Measurements from ENCODE around the gene ENGASE.

ENGASE gene

DNA sequence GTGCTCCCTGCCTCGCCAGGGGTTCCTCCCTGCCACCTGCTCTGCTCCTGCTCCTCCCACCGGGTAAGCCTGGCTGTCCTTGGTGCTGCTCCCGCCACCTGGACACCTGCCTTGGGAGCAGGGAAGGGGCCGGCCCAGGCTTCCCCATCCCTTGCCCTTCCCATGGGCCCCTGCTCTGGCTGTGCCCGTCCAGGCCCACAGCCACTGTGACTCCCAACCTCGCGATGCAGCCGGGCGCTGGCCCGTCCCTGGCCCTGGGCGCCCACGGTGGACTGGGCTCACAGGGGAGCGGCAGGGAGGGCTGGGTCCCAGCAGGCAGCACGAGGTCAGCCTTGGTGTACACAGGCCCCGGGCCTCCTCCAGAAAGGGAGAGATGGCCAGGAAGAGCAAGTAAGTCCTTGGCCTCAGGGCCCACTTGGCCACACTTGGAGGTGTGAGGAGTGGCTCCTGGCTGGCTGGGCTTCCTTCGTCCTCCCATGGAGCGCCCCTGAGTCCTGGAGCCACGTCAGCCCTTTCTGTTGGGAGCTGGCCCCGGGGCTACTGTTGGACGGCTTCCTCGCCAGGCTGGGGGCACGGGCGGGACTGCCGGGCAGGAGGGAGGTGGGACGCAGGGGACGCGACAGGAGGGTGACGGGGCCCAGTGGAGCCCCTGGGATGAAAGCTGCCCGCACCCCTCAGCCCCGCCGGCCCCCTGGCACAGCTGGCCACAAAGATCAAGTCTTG, 15.3 kb downstream of the ENGASE start:
- Histone ChIP-seq H3K36me3 (ENCODE audit: control insufficient read depth, insufficient read depth, low read length) (peaks cover 18% of the 10 kb centered on the region), H3K9me3 (ENCODE audit: control insufficient read depth, insufficient read depth, low read depth, low read length) (no peaks in the 10 kb centered on the region), H3K4me3 (ENCODE audit: low read depth, low read length) (no peak overlapping the region), H3K27ac (ENCODE audit: low read depth, low read length) (no peak overlapping the region), H3K27me3 (ENCODE audit: control insufficient read depth, insufficient read depth, low read length) (no peaks in the 10 kb centered on the region), H3K4me1 (ENCODE audit: control insufficient read depth, insufficient read depth, low read length) (no peaks in the 10 kb centered on the region), H3K9ac (ENCODE audit: low read length) (no peak overlapping the region)

GRCh38 chr17:79090443-79091225, 16.0 kb downstream of the ENGASE start:
- no peaks in the 10 kb centered on the region for H3K9me3 ChIP-seq (ENCODE audit: control insufficient read depth, insufficient read depth, low read depth, low read length)
- no peaks in the 10 kb centered on the region for H3K4me1 ChIP-seq (ENCODE audit: control insufficient read depth, insufficient read depth, low read length)
- no peak overlapping the region for H3K9ac ChIP-seq (ENCODE audit: low read length)
- no peaks in the 10 kb centered on the region for H3K27me3 ChIP-seq (ENCODE audit: control insufficient read depth, insufficient read depth, low read length)
- no peak overlapping the region for H3K4me3 ChIP-seq (ENCODE audit: low read depth, low read length)
- no peak overlapping the region for H3K27ac ChIP-seq (ENCODE audit: low read depth, low read length)
- H3K36me3 ChIP-seq (ENCODE audit: control insufficient read depth, insufficient read depth, low read length) = peaks cover 11% of the 10 kb centered on the region

- no peaks in the 10 kb centered on the region for H3K9me3 ChIP-seq (ENCODE audit: control insufficient read depth, insufficient read depth, low read depth, low read length)
- no peak overlapping the region for H3K9ac ChIP-seq (ENCODE audit: low read length)
- H3K4me3 ChIP-seq (ENCODE audit: low read depth, low read length) = no peak overlapping the region
- H3K4me1 ChIP-seq (ENCODE audit: control insufficient read depth, insufficient read depth, low read length) = no peaks in the 10 kb centered on the region
- no peaks in the 10 kb centered on the region; the same call in 1 of the 2 replicates for H3K27me3 ChIP-seq (ENCODE audit: control insufficient read depth, insufficient read depth, low read length)
- peaks cover 6% of the 10 kb centered on the region for H3K36me3 ChIP-seq (ENCODE audit: control insufficient read depth, insufficient read depth, low read length)
- no peak overlapping the region for H3K27ac ChIP-seq (ENCODE audit: low read depth, low read length)
Measured at GRCh38 chr17:79091226-79091670, 16.6 kb downstream of the ENGASE start.

- no peaks in the 10 kb centered on the region for H3K9me3 ChIP-seq (ENCODE audit: control insufficient read depth, insufficient read depth, low read depth, low read length)
- H3K27ac ChIP-seq (ENCODE audit: low read depth, low read length) = no peak overlapping the region
- H3K27me3 ChIP-seq (ENCODE audit: control insufficient read depth, insufficient read depth, low read length) = peaks cover 7% of the 10 kb centered on the region; the same call in 1 of the 2 replicates
- peaks cover 3% of the 10 kb centered on the region; the same call in 1 of the 2 replicates for H3K36me3 ChIP-seq (ENCODE audit: control insufficient read depth, insufficient read depth, low read length)
- peaks cover under 1% of the 10 kb centered on the region; the same call in 1 of the 2 replicates for H3K4me1 ChIP-seq (ENCODE audit: control insufficient read depth, insufficient read depth, low read length)
- H3K4me3 ChIP-seq (ENCODE audit: low read depth, low read length) = no peak overlapping the region
- no peak overlapping the region for H3K9ac ChIP-seq (ENCODE audit: low read length)
Measured at GRCh38 chr17:79092567-79092966, 17.9 kb downstream of the ENGASE start.

- Histone ChIP-seq H3K9ac (ENCODE audit: low read length) (no peak overlapping the region), H3K36me3 (ENCODE audit: control insufficient read depth, insufficient read depth, low read length) (peaks cover 3% of the 10 kb centered on the region; the same call in 1 of the 2 replicates), H3K4me1 (ENCODE audit: control insufficient read depth, insufficient read depth, low read length) (peaks cover 6% of the 10 kb centered on the region; the same call in 1 of the 2 replicates), H3K9me3 (ENCODE audit: control insufficient read depth, insufficient read depth, low read depth, low read length) (no peaks in the 10 kb centered on the region), H3K27ac (ENCODE audit: low read depth, low read length) (no peak overlapping the region), H3K4me3 (ENCODE audit: low read depth, low read length) (no peak overlapping the region), H3K27me3 (ENCODE audit: control insufficient read depth, insufficient read depth, low read length) (peaks cover 14% of the 10 kb centered on the region; the same call in 1 of the 2 replicates)
Measured at GRCh38 chr17:79093270-79093669, 18.6 kb downstream of the ENGASE start.

- peaks cover 7% of the 10 kb centered on the region; the same call in 1 of the 2 replicates for H3K4me1 ChIP-seq (ENCODE audit: control insufficient read depth, insufficient read depth, low read length)
Measured at GRCh38 chr17:79094261-79094660, 19.6 kb downstream of the ENGASE start.

GRCh38 chr17:79095345-79096055, 20.9 kb downstream of the ENGASE start:
- H3K9me3 ChIP-seq (ENCODE audit: control insufficient read depth, insufficient read depth, low read depth, low read length) = no peaks in the 10 kb centered on the region
- no peak overlapping the region for H3K27ac ChIP-seq (ENCODE audit: low read depth, low read length)
- H3K9ac ChIP-seq (ENCODE audit: low read length) = no peak overlapping the region
- H3K27me3 ChIP-seq (ENCODE audit: control insufficient read depth, insufficient read depth, low read length) = peaks cover 18% of the 10 kb centered on the region; the same call in 1 of the 2 replicates
- no peaks in the 10 kb centered on the region for H3K36me3 ChIP-seq (ENCODE audit: control insufficient read depth, insufficient read depth, low read length)
- no peak overlapping the region for H3K4me3 ChIP-seq (ENCODE audit: low read depth, low read length)
- peaks cover 7% of the 10 kb centered on the region; the same call in 1 of the 2 replicates for H3K4me1 ChIP-seq (ENCODE audit: control insufficient read depth, insufficient read depth, low read length)

More at GRCh38 chr17:79094261-79094660, 19.6 kb downstream of the ENGASE start:
- Histone ChIP-seq H3K36me3 (ENCODE audit: control insufficient read depth, insufficient read depth, low read length) (no peaks in the 10 kb centered on the region), H3K27ac (ENCODE audit: low read depth, low read length) (no peak overlapping the region), H3K27me3 (ENCODE audit: control insufficient read depth, insufficient read depth, low read length) (peaks cover 18% of the 10 kb centered on the region; the same call in 1 of the 2 replicates), H3K9ac (ENCODE audit: low read length) (no peak overlapping the region), H3K4me3 (ENCODE audit: low read depth, low read length) (no peak overlapping the region), H3K9me3 (ENCODE audit: control insufficient read depth, insufficient read depth, low read depth, low read length) (no peaks in the 10 kb centered on the region)

DNA sequence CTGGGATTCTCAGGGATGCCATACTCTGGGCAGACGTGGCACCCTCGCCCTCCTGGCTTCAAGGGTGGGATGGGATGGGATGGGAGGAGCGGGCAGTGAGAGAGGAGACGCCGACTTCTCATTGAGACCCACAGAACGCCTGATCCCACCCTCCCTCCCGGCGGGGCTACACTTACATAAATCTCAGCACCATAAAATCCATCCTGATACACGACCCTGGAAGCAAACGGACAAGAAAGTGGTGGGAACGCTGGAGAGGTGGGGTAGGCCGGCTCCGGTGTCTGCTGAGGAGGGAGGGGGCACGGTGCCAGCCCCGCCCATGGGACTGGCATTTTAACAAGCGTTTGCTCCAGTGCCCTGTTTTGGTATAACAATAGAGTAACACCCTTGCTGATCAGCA, 21.9 kb downstream of the ENGASE start:
- Histone ChIP-seq H3K4me3 (ENCODE audit: low read depth, low read length) (no peak overlapping the region), H3K4me1 (ENCODE audit: control insufficient read depth, insufficient read depth, low read length) (peaks cover 7% of the 10 kb centered on the region; the same call in 1 of the 2 replicates), H3K27me3 (ENCODE audit: control insufficient read depth, insufficient read depth, low read length) (peaks cover 18% of the 10 kb centered on the region; the same call in 1 of the 2 replicates), H3K9ac (ENCODE audit: low read length) (no peak overlapping the region), H3K9me3 (ENCODE audit: control insufficient read depth, insufficient read depth, low read depth, low read length) (no peaks in the 10 kb centered on the region), H3K36me3 (ENCODE audit: control insufficient read depth, insufficient read depth, low read length) (no peaks in the 10 kb centered on the region), H3K27ac (ENCODE audit: low read depth, low read length) (no peak overlapping the region)

DNA sequence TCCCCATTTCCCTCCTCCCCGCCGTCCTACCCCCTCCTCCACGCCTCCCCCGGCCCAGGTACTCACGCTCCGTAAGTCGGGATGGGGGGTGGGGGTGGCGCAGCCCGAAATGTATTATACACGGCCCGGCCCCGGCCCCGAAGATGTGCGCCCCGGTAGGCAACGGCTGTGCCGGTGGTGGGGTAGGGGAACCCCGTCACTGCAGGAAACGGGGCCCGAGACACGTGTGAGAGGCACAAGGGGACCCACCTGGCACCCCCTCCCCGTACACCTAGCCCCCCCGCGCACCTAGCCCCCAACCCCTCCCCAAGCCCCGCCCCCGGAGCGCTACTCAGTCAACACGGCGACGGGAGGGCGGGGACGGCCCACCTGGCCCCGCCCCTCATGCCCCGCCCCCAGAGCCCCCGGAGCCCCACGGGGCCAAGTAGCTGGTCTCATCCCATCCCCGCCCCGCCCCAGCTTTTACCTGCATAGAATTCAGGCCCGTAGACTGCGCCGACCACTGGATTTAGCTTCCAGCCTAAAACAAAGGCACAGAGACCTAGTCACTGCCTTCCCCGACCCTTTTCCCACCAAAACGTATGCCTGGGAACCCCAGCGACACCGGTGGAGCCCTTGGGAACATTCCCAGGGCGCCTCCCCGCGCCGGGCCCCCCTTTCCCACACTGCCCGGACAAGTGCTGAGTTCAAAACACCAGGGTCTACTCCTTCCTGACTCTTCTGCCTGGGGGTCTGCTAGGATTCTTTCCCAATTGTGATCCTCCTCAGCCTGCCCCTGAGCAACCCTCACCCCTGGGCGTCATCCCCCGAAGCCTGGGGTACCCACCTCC, 22.8 kb downstream of the ENGASE start:
- Histone ChIP-seq H3K9me3 (ENCODE audit: control insufficient read depth, insufficient read depth, low read depth, low read length) (no peaks in the 10 kb centered on the region), H3K9ac (ENCODE audit: low read length) (no peak overlapping the region), H3K27ac (ENCODE audit: low read depth, low read length) (no peak overlapping the region), H3K4me3 (ENCODE audit: low read depth, low read length) (peak overlapping the region; percentile 55), H3K36me3 (ENCODE audit: control insufficient read depth, insufficient read depth, low read length) (no peaks in the 10 kb centered on the region), H3K4me1 (ENCODE audit: control insufficient read depth, insufficient read depth, low read length) (peaks cover 7% of the 10 kb centered on the region; the same call in 1 of the 2 replicates), H3K27me3 (ENCODE audit: control insufficient read depth, insufficient read depth, low read length) (peaks cover 18% of the 10 kb centered on the region; the same call in 1 of the 2 replicates)

DNA sequence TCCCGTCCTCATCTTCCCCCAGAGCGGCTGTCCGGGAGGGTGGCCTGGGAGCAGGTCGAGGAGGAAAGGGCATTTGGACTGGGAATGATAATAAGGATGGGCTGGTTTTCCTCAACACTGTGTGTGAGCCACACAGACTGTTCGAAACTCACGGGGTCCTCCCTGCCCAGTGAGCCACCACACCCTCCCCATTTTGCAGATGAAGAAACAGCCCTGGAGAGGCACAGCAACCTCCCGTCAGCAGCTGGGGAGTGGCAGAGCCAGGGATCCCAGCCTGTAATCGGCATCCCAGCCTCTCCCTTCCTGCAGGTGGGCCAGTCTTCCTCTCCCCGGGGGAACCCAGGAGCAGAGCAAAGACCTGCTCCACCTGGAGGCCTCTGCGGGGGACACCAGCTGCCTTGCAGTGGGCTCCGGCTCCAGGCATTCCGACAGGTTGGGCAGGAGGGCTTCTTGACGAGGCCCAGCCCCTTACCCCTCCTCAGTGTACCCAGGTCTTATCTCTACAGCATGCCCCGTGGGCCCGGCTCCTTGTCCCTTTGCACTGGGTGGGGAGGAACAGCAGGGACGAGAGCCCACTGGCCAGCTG, 23.8 kb downstream of the ENGASE start:
- Histone ChIP-seq H3K4me1 (ENCODE audit: control insufficient read depth, insufficient read depth, low read length) (peaks cover 7% of the 10 kb centered on the region; the same call in 1 of the 2 replicates), H3K27ac (ENCODE audit: low read depth, low read length) (no peak overlapping the region), H3K9me3 (ENCODE audit: control insufficient read depth, insufficient read depth, low read depth, low read length) (no peaks in the 10 kb centered on the region), H3K27me3 (ENCODE audit: control insufficient read depth, insufficient read depth, low read length) (peaks cover 18% of the 10 kb centered on the region; the same call in 1 of the 2 replicates), H3K36me3 (ENCODE audit: control insufficient read depth, insufficient read depth, low read length) (no peaks in the 10 kb centered on the region), H3K9ac (ENCODE audit: low read length) (no peak overlapping the region), H3K4me3 (ENCODE audit: low read depth, low read length) (no peak overlapping the region)
